GM12878 (cell line): Measurements from ENCODE around the gene PRKCE. TPM values are rescaled to one million over a fixed set of nuclear protein-coding genes. Genes with fewer than 3 reads are reported as not detected.

Experiments used
- ATAC-seq: fragments of 200-7000 bp; cut with Tn5 transposase; 3 replicates; pipeline ENCODE4 v1.9.1; 2020; ENCODE audit warnings: mild to moderate bottlenecking, moderate library complexity
- BruUV-seq: library from RNA; stranded (reverse); fragments of 400-500 nt; replicated peaks from 2 replicates; lab custom pipeline; 2021; lab: Mats Ljungman, UMichigan
- CTCF ChIA-PET: fragments of 300-600 bp; sonication (Branson Sonifier 250); formaldehyde crosslinking; extraction: SDS; loops from one replicate; lab custom pipeline; 2021; ENCODE audit warnings: inconsistent platforms; lab: Yijun Ruan, JAX
- POLR2A ChIA-PET: fragments of 350-600 bp; formaldehyde crosslinking; extraction: SDS; loops from one replicate; lab custom pipeline; 2021; ENCODE audit warnings: inconsistent platforms; lab: Charles Lee
- RAD21 ChIA-PET: fragments of 300-600 bp; sonication (Branson Sonifier 250); formaldehyde crosslinking; loops from one replicate; lab custom pipeline; 2023; ENCODE audit warnings: antibody characterized with exemption; ENCODE audit not compliant: unreplicated experiment; lab: Charles Lee
- SMC1A ChIA-PET: fragments of 300-600 bp; sonication (Branson Sonifier 250); formaldehyde crosslinking; loops from one replicate; lab custom pipeline; 2023; ENCODE audit not compliant: unreplicated experiment, uncharacterized antibody; lab: Charles Lee
- DNase-seq: peaks from one replicate; pipeline ENCODE4 v3.0.0-alpha.2; 2011; ENCODE audit warnings: low read depth, low spot score
- FAIRE-seq: peaks from 3 replicates; lab custom pipeline; 2011; peaks lifted over from hg19 to GRCh38; lab: Jason Lieb, UNC
- H2AFZ ChIP-seq: 2 replicates; pipeline ENCODE4 v1.6.0; 2011; ENCODE audit warnings: low read depth, low read length, control low read depth; ENCODE audit not compliant: control insufficient read depth
- H3K27ac ChIP-seq: 2 replicates; pipeline ENCODE4 v1.5.1; 2011; ENCODE audit warnings: control low read depth; ENCODE audit not compliant: control insufficient read depth, insufficient read depth
- H3K27me3 ChIP-seq, 2 experiments: replicated peaks in 1 of 2; 2 replicates each; pipeline versions ENCODE4 v1.6.0 to v1.6.1; 2011; ENCODE audit warnings: low read length in 1 of 2; ENCODE audit not compliant: control insufficient read depth in 2 of 2, insufficient read depth in 2 of 2
- H3K36me3 ChIP-seq, 2 experiments: 2 replicates each; pipeline ENCODE4 v1.5.1; 2011; ENCODE audit warnings: low read length in 1 of 2; ENCODE audit not compliant: control insufficient read depth in 2 of 2, insufficient read depth in 2 of 2
- H3K4me1 ChIP-seq: 2 replicates; pipeline ENCODE4 v1.6.1; 2011; ENCODE audit warnings: mild to moderate bottlenecking, low read length, moderate library complexity, mixed read lengths; ENCODE audit not compliant: control insufficient read depth, insufficient read depth
- H3K4me2 ChIP-seq: 2 replicates; pipeline ENCODE4 v1.6.0; 2011; ENCODE audit warnings: control low read depth; ENCODE audit not compliant: control insufficient read depth, insufficient read depth
- H3K4me3 ChIP-seq: fragments of 200-600 bp; sonication (generic); 2 replicates; pipeline ENCODE4 v1.5.1; 2016
- H3K79me2 ChIP-seq: 2 replicates; pipeline ENCODE4 v1.6.0; 2011; ENCODE audit warnings: low read length; ENCODE audit not compliant: control insufficient read depth, insufficient read depth
- H3K9ac ChIP-seq: 2 replicates; pipeline ENCODE4 v1.8.0; 2011; ENCODE audit warnings: low read length, control low read depth, mixed read lengths; ENCODE audit not compliant: control insufficient read depth, insufficient read depth
- H3K9me3 ChIP-seq: replicated peaks from 3 replicates; pipeline ENCODE4 v1.5.1; 2011; ENCODE audit warnings: mild to moderate bottlenecking, low read length; ENCODE audit not compliant: control insufficient read depth, insufficient read depth
- H4K20me1 ChIP-seq: 2 replicates; pipeline ENCODE4 v1.6.0; 2011; ENCODE audit not compliant: control insufficient read depth, insufficient read depth
- CEBPB ChIP-seq, 2 experiments: fragments of 150-350 bp in 1 of 2; IDR thresholded peaks; 2 replicates each; pipeline ENCODE4 v1.6.1; 2012 to 2014; ENCODE audit warnings: low read depth in 2 of 2, low read length in 2 of 2, borderline replicate concordance in 1 of 2, inconsistent platforms in 1 of 2
- CHD1 ChIP-seq: IDR thresholded peaks from 2 replicates; pipeline ENCODE4 v1.6.1; 2012; ENCODE audit warnings: low read depth, low read length, improper control_type of control experiment
- DPF2 ChIP-seq: fragments of 450-650 bp; IDR thresholded peaks from 2 replicates; pipeline ENCODE4 v1.6.1; 2017; ENCODE audit warnings: mild to moderate bottlenecking
- FOS ChIP-seq: IDR thresholded peaks from 3 replicates; pipeline ENCODE4 v1.6.1; 2011; ENCODE audit warnings: borderline replicate concordance; ENCODE audit not compliant: insufficient read length; ENCODE audit errors: extremely low read depth
- MEF2A ChIP-seq: IDR thresholded peaks from 2 replicates; pipeline ENCODE4 v1.6.1; 2011; ENCODE audit warnings: low read depth, mild to moderate bottlenecking, low read length, moderate library complexity; ENCODE audit not compliant: insufficient read depth
- POLR2A ChIP-seq: IDR thresholded peaks from 2 replicates; pipeline ENCODE4 v1.6.1; 2011; ENCODE audit warnings: low read depth, mild to moderate bottlenecking, low read length
- RUNX3 ChIP-seq: IDR thresholded peaks from 2 replicates; pipeline ENCODE4 v1.6.1; 2012; ENCODE audit warnings: low read length, inconsistent platforms
- SPI1 ChIP-seq: IDR thresholded peaks from 2 replicates; pipeline ENCODE4 v1.6.1; 2011; ENCODE audit warnings: low read depth, mild to moderate bottlenecking, low read length, moderate library complexity, borderline replicate concordance; ENCODE audit not compliant: insufficient read depth
- ZNF24 ChIP-seq: fragments of 450-650 bp; IDR thresholded peaks from 2 replicates; pipeline ENCODE4 v1.6.1; 2017; ENCODE audit warnings: antibody characterized with exemption, mild to moderate bottlenecking
- WGBS: methylation state at CpG from one replicate; pipeline ENCODE4 v1.1.6; 2016; ENCODE audit warnings: low lambda C conversion rate; ENCODE audit not compliant: insufficient replicate concordance, insufficient coverage; ENCODE audit errors: missing lambda C conversion rate; 5-methylcytosine and 5-hydroxymethylcytosine counted together
- in situ Hi-C: fragments of 300-500 bp; cut with MboI; formaldehyde crosslinking; loops from 9 replicates; pipeline ENCODE4 v1.14.3; 2018; ENCODE audit warnings: mixed read lengths
- intact Hi-C: fragments of 100-400 bp; cut with micrococcal nuclease; formaldehyde crosslinking; loops from one replicate; pipeline ENCODE4 v1.14.2; 2022; ENCODE audit not compliant: unreplicated experiment
- polyA plus RNA-seq, 11 experiments: library from polyadenylated mRNA; depleted of rRNA in 4 of 11; unstranded in 6 of 11; stranded (reverse) in 5 of 11; fragments of >200 nt; fragmentation: Nextera tagmentation in 4 of 11; fragmentation: Illumina TruSeq in 1 of 11; extraction: Ambion mirVana in 4 of 11; extraction: Trizol in 1 of 11; gene quantifications; 1 replicate in 1 of 11; 2 replicates in 10 of 11; pipeline versions ENCODE4 v1.2.1 to v1.2.3, GENCODE V29; 2011 to 2016; ENCODE audit warnings: inconsistent platforms in 2 of 11, missing spikeins in 2 of 11, low read depth in 1 of 11
- total RNA-seq, 4 experiments: library from RNA; depleted of rRNA in 3 of 4; stranded (reverse); fragments of >200 nt in 3 of 4; fragmentation: Illumina TruSeq in 1 of 4; extraction: Trizol in 1 of 4; gene quantifications; 2 replicates each; pipeline versions ENCODE4 v1.2.1 to v1.2.3, GENCODE V29; 2013 to 2021
- TF ChIP-seq, protein P1 (sequence below): fragments of 450-650 bp; IDR thresholded peaks from 2 replicates; pipeline ENCODE4 v1.6.1; 2016; ENCODE audit warnings: mild to moderate bottlenecking
- TF ChIP-seq, protein P2 (sequence below): fragments of 450-650 bp; IDR thresholded peaks from 2 replicates; pipeline ENCODE4 v1.6.1; 2014; ENCODE audit warnings: mild to moderate bottlenecking

Gene PRKCE
- total and polyA plus RNA-seq, 10 of the 15 experiments (the other 5 are each of a cell fraction or from before 2014, with no cell fraction given): 2.6 to 28.2 (median 11.3) TPM

DNA sequence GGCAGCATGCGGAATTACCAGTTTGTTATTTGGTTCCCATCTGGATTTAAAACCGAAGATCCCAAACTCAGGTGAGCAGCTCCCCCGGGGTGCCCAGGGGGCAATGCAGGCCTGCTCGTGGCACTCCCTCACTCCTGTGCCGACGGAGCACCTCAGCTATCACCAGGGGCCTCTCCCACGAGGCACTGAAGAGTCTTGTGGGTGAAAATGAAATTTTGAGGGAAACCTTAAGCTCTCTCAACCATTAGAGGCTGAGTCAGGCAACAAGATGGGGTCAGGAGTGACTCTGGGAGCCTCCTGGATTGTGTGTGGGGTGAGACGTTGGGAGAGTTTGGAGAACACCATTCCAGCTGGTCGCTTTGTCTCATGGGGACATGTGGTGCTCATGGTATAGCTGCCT lies 189.0 kb downstream of the PRKCE start (continued):
- TF ChIP-seq MEF2A (0 out of 2 replicates have a peak, but pooled peaks have one; percentile 35), ZNF24 (no peak), FOS (no peak), POLR2A (no peak), CEBPB (IDR thresholded peaks at IDR 0.05; ENCODE audit: borderline replicate concordance in 1 of 2, low read depth in 2 of 2, low read length in 2 of 2) (no peak), CHD1 (no peak)
- TF ChIP-seq, protein P1, sequence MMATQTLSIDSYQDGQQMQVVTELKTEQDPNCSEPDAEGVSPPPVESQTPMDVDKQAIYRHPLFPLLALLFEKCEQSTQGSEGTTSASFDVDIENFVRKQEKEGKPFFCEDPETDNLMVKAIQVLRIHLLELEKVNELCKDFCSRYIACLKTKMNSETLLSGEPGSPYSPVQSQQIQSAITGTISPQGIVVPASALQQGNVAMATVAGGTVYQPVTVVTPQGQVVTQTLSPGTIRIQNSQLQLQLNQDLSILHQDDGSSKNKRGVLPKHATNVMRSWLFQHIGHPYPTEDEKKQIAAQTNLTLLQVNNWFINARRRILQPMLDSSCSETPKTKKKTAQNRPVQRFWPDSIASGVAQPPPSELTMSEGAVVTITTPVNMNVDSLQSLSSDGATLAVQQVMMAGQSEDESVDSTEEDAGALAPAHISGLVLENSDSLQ: no peak

DNA sequence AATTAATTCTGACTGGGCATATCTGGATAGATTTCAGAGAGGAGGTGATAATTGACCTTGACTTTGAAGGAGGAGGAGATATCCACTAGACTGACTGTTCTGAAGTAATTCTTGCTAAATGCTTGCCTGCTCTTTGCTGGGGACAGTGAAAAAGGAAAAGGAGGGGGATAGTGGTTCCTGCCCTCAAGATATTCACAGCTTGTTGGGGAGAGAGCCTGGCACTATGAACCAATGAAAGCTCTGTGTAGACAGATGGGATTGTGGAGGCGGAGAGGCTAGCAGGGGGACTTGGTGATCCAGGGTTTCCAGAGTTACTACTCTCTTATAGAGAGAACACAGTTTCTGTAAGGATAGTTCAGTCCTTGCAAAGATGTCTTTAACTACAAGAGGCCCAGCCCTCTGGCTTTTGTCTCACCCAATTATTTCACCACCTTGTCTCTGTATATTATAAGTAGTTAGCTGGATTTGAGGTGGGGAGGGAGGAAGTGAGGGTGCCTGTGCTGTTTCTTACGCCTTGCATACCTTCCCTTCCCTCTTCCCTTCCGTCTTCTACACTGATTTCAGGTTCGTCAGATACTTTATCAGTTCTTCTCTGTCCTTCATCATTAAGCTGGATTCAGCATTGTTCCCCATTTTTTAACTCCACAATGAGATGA lies 190.4 kb downstream of the PRKCE start:
- ChIA-PET POLR2A (interaction anchor here (0.8 to 11.1 kb wide), 12 partner anchors 8 to 151 kb away, joined by 3 to 77 read pairs (median 5); no protein-coding TSS in a partner anchor), SMC1A (interaction anchor here (0.7 to 15.3 kb wide), 15 partner anchors 7 to 192 kb away, joined by 3 to 246 read pairs (median 7); no protein-coding TSS in a partner anchor), RAD21 (interaction anchor here (0.5 to 11.2 kb wide), 18 partner anchors 8 to 200 kb away, joined by 3 to 111 read pairs (median 8); no protein-coding TSS in a partner anchor), CTCF (interaction anchor here (0.5 to 5.9 kb wide), 10 partner anchors 8 to 1330 kb away, joined by 3 to 51 read pairs (median 14); no protein-coding TSS in a partner anchor)
- Histone ChIP-seq H2AFZ (no peak overlapping the region), H3K4me3 (no peak overlapping the region), H3K9me3 (no peaks in the 10 kb centered on the region), H3K79me2 (peaks cover 10% of the 10 kb centered on the region), H3K9ac (no peak overlapping the region), H3K4me1 (peaks cover 83% of the 10 kb centered on the region), H4K20me1 (no peaks in the 10 kb centered on the region), H3K27me3 (no peaks in the 10 kb centered on the region), H3K4me2 (peak overlapping the region; percentile 23; the same call in 1 of the 2 replicates), H3K27ac (peak overlapping the region; percentile 94; the same call in 1 of the 2 replicates), H3K36me3 (peaks cover 0 to 5% of the 10 kb centered on the region in 2 experiments; a peak in 2 of 4 replicates)
- in situ Hi-C loops: no loop called here
- WGBS: 95% methylated on average over 4 of the region's 4 CpGs
- intact Hi-C loops: loop anchor here (2.0 kb wide), 2 partner anchors 19 to 47 kb away; no protein-coding TSS in a partner anchor
- FAIRE-seq (no peak), DNase-seq (no peak), ATAC-seq (no peak)
- no TSS peak for BruUV-seq
- TF ChIP-seq, protein P2, sequence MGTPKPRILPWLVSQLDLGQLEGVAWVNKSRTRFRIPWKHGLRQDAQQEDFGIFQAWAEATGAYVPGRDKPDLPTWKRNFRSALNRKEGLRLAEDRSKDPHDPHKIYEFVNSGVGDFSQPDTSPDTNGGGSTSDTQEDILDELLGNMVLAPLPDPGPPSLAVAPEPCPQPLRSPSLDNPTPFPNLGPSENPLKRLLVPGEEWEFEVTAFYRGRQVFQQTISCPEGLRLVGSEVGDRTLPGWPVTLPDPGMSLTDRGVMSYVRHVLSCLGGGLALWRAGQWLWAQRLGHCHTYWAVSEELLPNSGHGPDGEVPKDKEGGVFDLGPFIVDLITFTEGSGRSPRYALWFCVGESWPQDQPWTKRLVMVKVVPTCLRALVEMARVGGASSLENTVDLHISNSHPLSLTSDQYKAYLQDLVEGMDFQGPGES: no peak
- TF ChIP-seq SPI1: peak; percentile 26; the same call in 1 of the 2 replicates
- no peak for TF ChIP-seq DPF2
- 0 out of 2 replicates have a peak, but pooled peaks have one; percentile 5 for TF ChIP-seq RUNX3
